Bronchial epithelial cell (primary cell): Measurements from ENCODE around the gene PIEZO1. TPM values are rescaled to one million over a fixed set of nuclear protein-coding genes. Genes with fewer than 3 reads are reported as not detected.
A peak's percentile ranks its signal among the peaks of the same experiment; 100 is the strongest.
"Not testable (repeated sequence)": the region's sequence is repeated elsewhere in the genome, so short reads cannot be mapped to it uniquely, and the experiment has no call there.

Experiments used
- DNase-seq: peaks from one replicate; pipeline ENCODE4 v3.0.0-alpha.2; 2010; ENCODE audit warnings: low read depth
- FAIRE-seq: peaks from 2 replicates; lab custom pipeline; 2011; peaks lifted over from hg19 to GRCh38; lab: Jason Lieb, UNC
- H3K27me3 ChIP-seq: 2 replicates; pipeline ENCODE4 v1.5.1; 2011; ENCODE audit warnings: low read length; ENCODE audit not compliant: control insufficient read depth, insufficient read depth
- H3K36me3 ChIP-seq: 2 replicates; pipeline ENCODE4 v1.5.1; 2011; ENCODE audit warnings: low read length; ENCODE audit not compliant: control insufficient read depth, insufficient read depth
- H3K4me3 ChIP-seq: 2 replicates; pipeline ENCODE4 v1.5.1; 2011; ENCODE audit warnings: mild to moderate bottlenecking, low read depth, low read length, control low read depth
- CTCF ChIP-seq: IDR thresholded peaks from 2 replicates; pipeline ENCODE4 v1.5.1; 2011; ENCODE audit warnings: mild to moderate bottlenecking, moderate library complexity, low read length, control low read depth, inconsistent platforms; ENCODE audit not compliant: insufficient read depth, severe bottlenecking
- total RNA-seq: library from RNA; depleted of rRNA; stranded (reverse); fragments of >200 nt; gene quantifications from 2 replicates; pipeline ENCODE4 v1.2.1, GENCODE V29; 2014

Gene PIEZO1
- total RNA-seq, 1 donor from 2014 or later, result 98.2 TPM

GRCh38 chr16:88673716-88674379 lies 111.2 kb downstream of the PIEZO1 start:
- H3K4me3 ChIP-seq, result no peak overlapping the region
- H3K36me3 ChIP-seq, result no peaks in the 10 kb centered on the region
- TF ChIP-seq CTCF, result no peak
- FAIRE-seq, result no peak
- DNase-seq, result no peak
- H3K27me3 ChIP-seq, result peaks cover 5% of the 10 kb centered on the region

- peak; percentile 12 for DNase-seq
- FAIRE-seq, result no peak
- H3K4me3 ChIP-seq, result no peak overlapping the region
- H3K36me3 ChIP-seq, result no peaks in the 10 kb centered on the region
- peak; percentile 67 for TF ChIP-seq CTCF
- H3K27me3 ChIP-seq, result no peaks in the 10 kb centered on the region
Measured at GRCh38 chr16:88672776-88673175, 112.2 kb downstream of the PIEZO1 start.

GRCh38 chr16:88671806-88672205 lies 113.2 kb downstream of the PIEZO1 start:
- FAIRE-seq (no peak), DNase-seq (no peak)
- H3K4me3 ChIP-seq, result no peak overlapping the region
- no peaks in the 10 kb centered on the region for H3K36me3 ChIP-seq
- TF ChIP-seq CTCF, result no peak
- no peaks in the 10 kb centered on the region for H3K27me3 ChIP-seq

- Histone ChIP-seq H3K27me3 (no peaks in the 10 kb centered on the region), H3K4me3 (no peak overlapping the region), H3K36me3 (no peaks in the 10 kb centered on the region)
- DNase-seq (no peak), FAIRE-seq (no peak)
- TF ChIP-seq CTCF, result no peak
Measured at GRCh38 chr16:88669980-88670379, 115.0 kb downstream of the PIEZO1 start.

GRCh38 chr16:88669493-88669892 lies 115.5 kb downstream of the PIEZO1 start:
- not testable (repeated sequence) for H3K4me3 ChIP-seq, FAIRE-seq, DNase-seq, H3K27me3 ChIP-seq, H3K36me3 ChIP-seq

GRCh38 chr16:88667461-88667860 lies 117.6 kb downstream of the PIEZO1 start:
- DNase-seq (no peak), FAIRE-seq (no peak)
- H3K27me3 ChIP-seq, result no peaks in the 10 kb centered on the region
- H3K4me3 ChIP-seq, result no peak overlapping the region
- H3K36me3 ChIP-seq, result no peaks in the 10 kb centered on the region
- no peak for TF ChIP-seq CTCF
